Hindlimb muscle (tissue), 1 donor: ENCODE measurements around the gene XIRP2. TPM values are rescaled to one million over a fixed set of nuclear protein-coding genes. Genes with fewer than 3 reads are reported as not detected.
"Not testable (repeated sequence)": the region's sequence is repeated elsewhere in the genome, so short reads cannot be mapped to it uniquely, and the experiment has no call there.

Experiments
- DNase-seq: peaks from one replicate; pipeline ENCODE4 v3.0.0-alpha.2; 2013
- polyA plus RNA-seq: library from polyadenylated mRNA; unstranded; fragments of 120-200 nt; gene quantifications from one replicate; pipeline ENCODE4 v1.2.1, GENCODE V29; 2013; ENCODE audit not compliant: insufficient read length

XIRP2 gene
- polyA plus RNA-seq, 1 donor: 149 TPM

- DNase-seq: no peak
Measured at GRCh38 chr2:167198576-167198975, 310.3 kb downstream of the XIRP2 start.

DNA sequence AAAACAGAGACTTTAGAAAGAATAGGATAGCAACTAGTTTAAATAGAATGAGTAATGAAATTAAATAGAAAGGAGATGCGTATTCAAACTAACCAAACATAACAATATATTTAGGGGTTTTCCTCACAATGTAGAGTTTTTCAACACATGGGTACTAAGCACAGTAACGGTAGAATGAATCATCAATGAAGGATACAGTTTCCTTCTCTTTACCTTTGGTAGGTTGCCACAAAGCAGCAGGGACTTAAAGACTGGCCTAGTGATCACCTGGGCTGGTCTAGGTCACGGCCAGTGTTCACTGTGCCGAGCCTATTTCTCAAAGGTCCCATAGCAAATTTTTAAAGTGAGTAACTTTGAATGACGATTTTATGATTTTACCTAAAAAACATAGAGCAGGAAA, 311.7 kb downstream of the XIRP2 start:
- DNase-seq: no peak

- no peak for DNase-seq
Measured at GRCh38 chr2:167209784-167210183, 321.5 kb downstream of the XIRP2 start.

GRCh38 chr2:167212014-167212648, 323.9 kb downstream of the XIRP2 start:
- peak; percentile 22 for DNase-seq

DNA sequence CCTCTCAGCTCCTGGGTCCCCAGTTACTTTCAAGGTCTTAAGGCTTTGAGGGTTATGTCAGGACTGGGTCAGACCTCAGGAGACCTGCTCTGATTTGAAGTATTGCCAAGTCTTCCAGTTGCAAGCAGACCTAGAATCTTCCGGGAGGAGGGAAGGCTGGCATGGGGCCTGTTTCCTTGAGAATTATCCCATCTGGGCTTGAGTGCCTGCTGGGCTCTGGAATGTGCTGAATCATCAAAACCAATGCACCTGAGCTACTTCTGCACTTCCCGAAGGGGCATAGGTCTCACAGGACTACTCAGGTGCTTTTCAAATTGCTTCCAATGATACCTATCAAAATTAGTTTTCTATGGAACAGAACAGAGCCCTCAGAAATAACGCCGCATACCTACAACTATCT, 327.3 kb downstream of the XIRP2 start:
- no peak for DNase-seq

GRCh38 chr2:167237478-167237877, 349.2 kb downstream of the XIRP2 start:
- no peak for DNase-seq

DNA sequence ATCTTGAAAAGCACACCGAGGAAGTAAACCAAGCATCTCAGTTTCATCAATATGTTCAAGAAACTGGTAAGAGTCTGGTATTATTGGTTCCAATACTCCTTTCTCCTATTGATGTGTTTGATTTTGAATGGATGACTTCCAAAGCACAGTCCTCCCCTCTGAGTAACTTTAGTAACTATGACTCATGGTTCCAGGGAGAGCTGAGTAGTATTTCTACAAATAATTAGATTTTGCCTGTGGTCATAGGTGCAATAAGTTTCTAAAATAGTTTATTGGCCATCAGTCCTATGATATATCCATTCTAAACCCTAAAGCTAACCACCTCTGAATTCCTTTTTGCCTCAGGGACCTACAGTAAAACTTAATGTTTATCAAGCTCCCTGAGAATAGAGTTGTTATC, 352.4 kb downstream of the XIRP2 start:
- DNase-seq: no peak

DNA sequence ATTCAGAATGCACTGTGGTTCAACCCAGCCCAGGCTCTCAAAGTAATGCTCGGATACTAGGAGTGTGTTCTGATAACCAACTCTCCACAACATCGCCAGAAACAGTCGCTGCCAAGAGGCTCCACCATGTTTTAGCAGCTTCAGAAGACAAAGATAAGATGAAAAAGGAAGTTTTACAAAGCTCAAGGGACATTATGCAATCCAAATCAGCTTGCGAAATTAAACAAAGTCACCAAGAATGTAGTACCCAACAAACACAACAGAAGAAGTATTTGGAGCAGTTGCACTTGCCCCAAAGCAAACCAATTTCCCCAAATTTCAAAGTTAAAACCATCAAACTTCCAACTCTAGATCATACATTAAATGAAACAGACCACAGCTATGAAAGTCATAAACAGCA, 360.9 kb downstream of the XIRP2 start:
- no peak for DNase-seq

- no peak for DNase-seq
Measured at GRCh38 chr2:167253025-167253424, 364.7 kb downstream of the XIRP2 start.

- DNase-seq: no peak
Measured at GRCh38 chr2:167254721-167255120, 366.4 kb downstream of the XIRP2 start.

DNA sequence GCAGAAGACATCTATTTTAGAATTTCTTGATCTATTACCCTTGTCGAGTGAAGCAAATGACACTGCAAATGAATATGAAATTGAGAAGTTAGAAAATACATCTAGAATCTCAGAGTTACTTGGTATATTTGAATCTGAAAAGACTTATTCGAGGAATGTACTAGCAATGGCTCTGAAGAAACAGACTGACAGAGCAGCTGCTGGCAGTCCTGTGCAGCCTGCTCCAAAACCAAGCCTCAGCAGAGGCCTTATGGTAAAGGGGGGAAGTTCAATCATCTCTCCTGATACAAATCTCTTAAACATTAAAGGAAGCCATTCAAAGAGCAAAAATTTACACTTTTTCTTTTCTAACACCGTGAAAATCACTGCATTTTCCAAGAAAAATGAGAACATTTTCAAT, 370.4 kb downstream of the XIRP2 start:
- no peak for DNase-seq

DNA sequence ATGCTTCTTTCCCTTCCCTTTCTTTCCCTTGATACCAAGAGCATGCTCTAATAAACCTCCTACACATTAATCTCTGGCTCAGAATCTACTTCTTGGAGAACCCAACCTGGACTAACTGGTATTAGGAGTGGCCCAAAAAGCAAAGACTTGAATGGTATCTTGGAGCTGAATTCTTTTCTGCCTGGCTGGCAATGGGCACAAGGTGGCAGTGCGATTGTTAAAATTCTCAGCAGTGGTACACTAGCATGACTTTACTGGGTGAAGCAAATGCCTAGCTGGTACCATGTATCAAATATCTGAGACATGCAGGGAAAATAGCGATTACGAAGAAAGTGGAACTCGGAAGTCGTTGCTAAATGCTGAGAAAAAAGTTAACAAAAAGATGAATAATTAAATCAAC, 376.1 kb downstream of the XIRP2 start:
- no peak for DNase-seq

- no peak for DNase-seq
Measured at GRCh38 chr2:167265004-167265403, 376.7 kb downstream of the XIRP2 start.

DNA sequence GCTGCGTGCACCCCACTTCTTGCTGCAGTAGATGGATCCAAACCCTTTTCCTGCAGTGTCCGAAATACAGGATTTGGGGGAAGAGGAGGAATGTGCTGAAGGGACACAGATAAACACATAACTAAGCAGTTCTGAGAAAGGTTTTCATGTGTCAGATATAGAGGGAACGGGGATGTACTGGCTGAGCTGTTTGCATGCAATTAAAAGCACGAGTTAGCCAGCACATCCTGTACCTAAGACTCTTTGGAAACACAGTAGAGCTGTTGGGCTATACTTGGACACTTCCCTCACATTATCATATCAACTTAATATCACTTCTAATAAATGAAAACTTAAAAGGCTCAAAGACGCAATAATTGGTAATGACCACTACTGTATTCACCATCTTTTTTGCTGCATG, 377.4 kb downstream of the XIRP2 start:
- no peak for DNase-seq

DNA sequence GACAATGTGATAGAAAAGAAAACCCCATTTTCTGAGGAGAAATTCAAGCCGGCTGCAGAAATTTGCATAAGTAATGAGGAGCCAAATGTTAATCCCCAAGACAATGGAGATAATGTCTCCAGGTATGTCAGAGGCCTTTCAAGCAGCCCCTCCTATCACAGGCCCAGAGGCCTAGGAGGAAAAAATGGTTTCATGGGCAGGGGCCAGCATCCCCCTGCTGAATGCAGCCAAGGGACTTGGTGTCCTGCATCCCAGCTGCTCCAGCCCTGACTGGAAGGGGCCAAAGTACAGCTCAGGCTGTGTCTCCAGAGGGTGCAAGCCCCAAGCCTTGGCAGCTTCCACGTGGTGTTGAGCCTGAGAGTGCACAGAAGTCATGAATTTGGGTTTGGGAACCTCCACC, 380.0 kb downstream of the XIRP2 start:
- not testable (repeated sequence) for DNase-seq

DNA sequence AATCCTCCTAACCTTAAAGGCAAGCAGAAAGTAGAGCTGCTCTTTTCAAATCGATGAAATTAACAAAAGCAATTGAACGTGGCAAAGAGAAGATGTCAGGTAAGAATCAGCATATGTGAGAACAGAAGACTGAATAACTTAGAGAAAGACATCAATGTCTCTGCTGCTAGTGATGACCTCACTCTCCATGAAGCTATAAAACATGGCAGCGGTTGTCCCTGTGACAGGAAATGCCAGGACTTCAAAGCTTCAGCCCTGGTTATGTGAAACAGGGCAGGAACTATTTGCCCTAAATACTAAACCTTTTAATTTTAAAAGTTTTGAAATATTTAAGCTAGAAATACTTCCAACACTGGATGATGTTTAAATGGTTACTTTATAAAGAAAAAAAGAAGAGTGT, 383.7 kb downstream of the XIRP2 start:
- DNase-seq: no peak

DNA sequence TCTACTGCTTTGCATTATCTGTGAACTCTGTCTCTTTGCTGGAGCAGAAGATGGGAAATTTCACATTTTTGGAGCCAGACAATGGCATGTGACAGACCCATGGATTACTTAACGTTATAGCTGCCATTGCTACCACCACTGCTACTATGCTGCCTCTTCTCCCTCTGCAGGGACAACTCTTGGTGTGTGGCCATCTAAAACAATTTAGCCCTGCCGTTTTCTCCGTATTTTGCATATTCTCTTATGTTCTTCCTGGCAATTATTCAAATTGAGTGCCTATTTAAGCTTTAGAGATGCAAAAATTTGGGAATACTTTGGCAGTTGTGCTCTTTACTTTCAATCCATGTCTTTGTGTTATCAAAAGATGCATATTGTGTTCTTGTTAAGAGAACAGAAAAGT, 386.8 kb downstream of the XIRP2 start:
- no peak for DNase-seq

GRCh38 chr2:167279810-167280209, 391.5 kb downstream of the XIRP2 start:
- no peak for DNase-seq

- DNase-seq: no peak
Measured at GRCh38 chr2:167287212-167287611, 398.9 kb downstream of the XIRP2 start.

- no peak for DNase-seq
Measured at GRCh38 chr2:167289651-167290410, 401.6 kb downstream of the XIRP2 start.

DNA sequence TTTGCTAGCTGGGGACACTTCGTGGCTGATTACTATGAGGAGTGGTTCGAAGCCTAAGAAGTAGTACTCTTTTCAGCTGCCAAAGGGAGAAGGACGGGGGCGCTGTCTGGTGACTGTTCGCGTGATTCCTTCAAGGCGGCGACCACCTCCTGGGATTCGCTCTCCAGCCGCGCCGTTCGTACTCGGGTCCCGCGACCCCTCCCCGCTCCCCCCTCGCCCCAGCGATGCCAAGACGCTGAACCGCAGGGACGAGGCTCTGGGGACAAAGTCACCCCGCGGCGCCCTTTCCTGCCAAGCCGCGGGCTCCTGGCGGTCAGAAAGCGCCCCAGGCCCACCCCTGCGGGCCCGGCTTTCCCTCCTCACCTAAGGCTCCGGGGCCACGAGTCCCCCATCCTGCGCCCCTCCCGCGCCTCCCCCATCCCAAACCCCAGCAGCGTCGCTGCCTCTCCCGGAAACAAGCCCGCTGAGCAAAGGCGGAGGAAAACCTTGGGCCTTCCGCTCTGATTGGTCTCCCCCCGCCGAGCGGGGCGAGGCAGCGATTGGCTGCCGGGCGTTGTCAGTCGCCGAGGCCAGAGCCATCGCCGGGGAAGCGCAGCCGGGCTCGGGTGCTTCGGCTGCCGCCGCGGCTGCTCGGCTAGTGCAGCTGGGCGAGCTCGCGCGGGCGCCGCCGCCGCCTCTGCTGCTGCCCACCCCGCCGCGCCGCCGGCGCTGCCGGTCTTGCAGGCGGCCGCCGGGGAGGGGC, 404.3 kb downstream of the XIRP2 start, which contains the start of gene B3GALT1:
Gene B3GALT1, plus strand, starts transcription at position 572 of the 742 bp plus-strand sequence.
- peak; percentile 92 for DNase-seq

DNA sequence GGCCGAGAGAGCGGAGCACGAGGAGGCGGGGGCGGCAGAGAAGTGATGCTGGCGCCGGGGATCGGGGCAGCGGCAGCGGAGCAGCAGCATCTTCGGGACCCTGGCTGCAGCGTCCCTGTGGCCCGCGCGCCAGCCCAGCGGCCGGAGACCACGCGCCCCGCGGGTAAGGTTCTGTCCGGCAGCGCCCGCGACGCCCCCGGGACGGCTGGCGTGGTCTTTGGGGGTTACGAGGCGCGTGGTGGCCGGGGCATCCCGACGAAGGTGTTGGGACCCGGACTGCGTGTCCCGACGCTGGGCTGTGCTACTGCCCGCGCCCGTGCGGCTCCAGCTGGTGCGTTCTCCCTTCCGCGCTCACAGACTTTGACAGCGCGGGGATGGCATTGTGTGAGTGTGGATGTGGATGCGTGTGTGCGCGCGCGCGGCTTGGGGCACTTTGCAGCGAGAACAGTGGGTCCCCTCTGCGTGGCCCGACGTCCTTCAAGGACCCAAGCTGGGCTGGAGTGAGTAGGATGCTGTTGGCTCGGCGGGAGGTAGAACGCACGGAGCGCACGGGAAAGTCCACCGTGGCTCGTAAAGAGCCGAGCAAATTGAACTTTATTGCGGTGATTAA, 405.0 kb downstream of the XIRP2 start:
- peak; percentile 5 for DNase-seq
